Kidney epithelial cell (primary cell): ENCODE measurements around the gene TTLL4. TPM values are rescaled to one million over a fixed set of nuclear protein-coding genes. Genes with fewer than 3 reads are reported as not detected.

ENCODE experiments used
- DNase-seq: peaks from one replicate; pipeline ENCODE4 v3.0.0-alpha.2; 2010; ENCODE audit warnings: low read depth
- H3K27me3 ChIP-seq: 2 replicates; pipeline ENCODE4 v1.6.0; 2011; ENCODE audit warnings: low read length; ENCODE audit not compliant: control insufficient read depth, insufficient read depth
- H3K36me3 ChIP-seq: 2 replicates; pipeline ENCODE4 v1.5.1; 2011; ENCODE audit warnings: low read length; ENCODE audit not compliant: control insufficient read depth, insufficient read depth
- H3K4me3 ChIP-seq: 2 replicates; pipeline ENCODE4 v1.5.1; 2011; ENCODE audit warnings: low read depth, mild to moderate bottlenecking, control low read depth, low read length
- CTCF ChIP-seq: IDR thresholded peaks from 2 replicates; pipeline ENCODE4 v1.5.1; 2011; ENCODE audit warnings: mild to moderate bottlenecking, moderate library complexity, low read length, control low read depth, inconsistent platforms; ENCODE audit not compliant: insufficient read depth, poor library complexity, severe bottlenecking
- total RNA-seq: library from RNA; depleted of rRNA; stranded (reverse); fragments of >200 nt; gene quantifications from 2 replicates; pipeline ENCODE4 v1.2.3, GENCODE V29; 2015

The TTLL4 gene
- total RNA-seq, 1 donor from 2014 or later, result 17.3 TPM

- no peak for TF ChIP-seq CTCF
- H3K4me3 ChIP-seq, result no peak overlapping the region
- no peak for DNase-seq
- H3K27me3 ChIP-seq, result no peaks in the 10 kb centered on the region
- H3K36me3 ChIP-seq, result peaks cover 1% of the 10 kb centered on the region
Observed at GRCh38 chr2:218754201-218754600, 43.6 kb downstream of the TTLL4 start.

GRCh38 chr2:218754781-218755180, 44.1 kb downstream of the TTLL4 start:
- Histone ChIP-seq H3K27me3 (no peaks in the 10 kb centered on the region), H3K36me3 (peaks cover 1% of the 10 kb centered on the region), H3K4me3 (no peak overlapping the region)
- DNase-seq, result no peak
- TF ChIP-seq CTCF, result no peak

GRCh38 chr2:218755198-218755566, 44.5 kb downstream of the TTLL4 start:
- TF ChIP-seq CTCF, result no peak
- no peak for DNase-seq
- H3K27me3 ChIP-seq, result no peaks in the 10 kb centered on the region
- H3K4me3 ChIP-seq, result no peak overlapping the region
- peaks cover 1% of the 10 kb centered on the region for H3K36me3 ChIP-seq

- H3K4me3 ChIP-seq, result no peak overlapping the region
- H3K36me3 ChIP-seq, result peaks cover 1% of the 10 kb centered on the region
- no peaks in the 10 kb centered on the region for H3K27me3 ChIP-seq
- DNase-seq, result no peak
- no peak for TF ChIP-seq CTCF
Observed at GRCh38 chr2:218755567-218756404, 45.2 kb downstream of the TTLL4 start.

GRCh38 chr2:218756599-218757377, 46.2 kb downstream of the TTLL4 start:
- no peak for DNase-seq
- Histone ChIP-seq H3K36me3 (peaks cover 1% of the 10 kb centered on the region), H3K27me3 (no peaks in the 10 kb centered on the region), H3K4me3 (no peak overlapping the region)
- TF ChIP-seq CTCF, result no peak
